GM23338 (cell line): ENCODE measurements around the gene CD93. TPM values are rescaled to one million over a fixed set of nuclear protein-coding genes. Genes with fewer than 3 reads are reported as not detected.

ENCODE experiments used
- ATAC-seq: fragments of 200-7000 bp; cut with Tn5 transposase; 3 replicates; pipeline ENCODE4 v1.9.1; 2020
- DNase-seq: peaks from one replicate; pipeline ENCODE4 v3.0.0-alpha.2; 2015; ENCODE audit warnings: low spot score
- H2AFZ ChIP-seq: fragments of 200-600 bp; sonication (generic); 2 replicates; pipeline ENCODE4 v1.8.0; 2016; ENCODE audit warnings: antibody characterized with exemption, mild to moderate bottlenecking, moderate library complexity
- H3F3A ChIP-seq: fragments of 200-600 bp; sonication (generic); replicated peaks from 2 replicates; pipeline ENCODE4 v1.8.0; 2017; ENCODE audit warnings: antibody characterized with exemption, mixed run types, low read depth
- H3K27ac ChIP-seq: fragments of 200-600 bp; sonication (generic); 2 replicates; pipeline ENCODE4 v1.6.1; 2016; ENCODE audit warnings: low read depth
- H3K27me3 ChIP-seq: fragments of 200-600 bp; sonication (generic); 2 replicates; pipeline ENCODE4 v1.8.0; 2016; ENCODE audit warnings: mild to moderate bottlenecking, mixed run types, moderate library complexity; ENCODE audit not compliant: insufficient read depth
- H3K36me3 ChIP-seq: fragments of 200-600 bp; sonication (generic); 2 replicates; pipeline ENCODE4 v1.8.0; 2016; ENCODE audit warnings: mild to moderate bottlenecking; ENCODE audit not compliant: insufficient read depth
- H3K4me1 ChIP-seq: fragments of 200-600 bp; sonication (generic); 2 replicates; pipeline ENCODE4 v1.8.0; 2016; ENCODE audit warnings: mild to moderate bottlenecking, moderate library complexity; ENCODE audit not compliant: insufficient read depth
- H3K4me2 ChIP-seq: fragments of 200-600 bp; sonication (generic); 2 replicates; pipeline ENCODE4 v1.7.1; 2017; ENCODE audit warnings: mixed run types
- H3K4me3 ChIP-seq: fragments of 200-600 bp; sonication (generic); 2 replicates; pipeline ENCODE4 v1.6.1; 2016; ENCODE audit warnings: mixed run types
- H3K79me2 ChIP-seq: fragments of 200-600 bp; sonication (generic); replicated peaks from 2 replicates; pipeline ENCODE4 v1.8.0; 2017; ENCODE audit warnings: mild to moderate bottlenecking; ENCODE audit not compliant: insufficient read depth
- H3K9me2 ChIP-seq: fragments of 200-600 bp; sonication (generic); 2 replicates; pipeline ENCODE4 v1.8.0; 2017; ENCODE audit not compliant: insufficient read depth
- H4K20me1 ChIP-seq: fragments of 200-600 bp; sonication (generic); replicated peaks from 2 replicates; pipeline ENCODE4 v1.8.0; 2017; ENCODE audit warnings: mild to moderate bottlenecking; ENCODE audit not compliant: insufficient read depth
- H3K27ac Mint-ChIP-seq: 2 replicates; pipeline ENCODE4 v1.8.0; 2020; ENCODE audit warnings: inconsistent platforms, mild to moderate bottlenecking, moderate library complexity, mixed read lengths
- H3K27me3 Mint-ChIP-seq: 3 replicates; pipeline ENCODE4 v1.8.0; 2022; ENCODE audit warnings: low read depth, mild to moderate bottlenecking, moderate library complexity, mixed read lengths, inconsistent platforms; ENCODE audit not compliant: insufficient read depth, poor library complexity
- H3K36me3 Mint-ChIP-seq: 3 replicates; pipeline ENCODE4 v1.8.0; 2021; ENCODE audit warnings: low read depth, mild to moderate bottlenecking, inconsistent platforms, moderate library complexity, mixed read lengths
- H3K4me1 Mint-ChIP-seq: 3 replicates; pipeline ENCODE4 v1.8.0; 2020; ENCODE audit warnings: mild to moderate bottlenecking, inconsistent platforms, mixed read lengths
- H3K4me3 Mint-ChIP-seq: 3 replicates; pipeline ENCODE4 v1.8.0; 2021; ENCODE audit warnings: moderate library complexity, mild to moderate bottlenecking, inconsistent platforms, mixed read lengths
- H3K9me3 Mint-ChIP-seq: 3 replicates; pipeline ENCODE4 v1.8.0; 2020; ENCODE audit warnings: moderate library complexity, mild to moderate bottlenecking, inconsistent platforms, mixed read lengths
- CREB1 ChIP-seq: fragments of 250-450 bp; sonication (Bioruptor Pico); IDR thresholded peaks from 2 replicates; pipeline ENCODE4 v1.5.0; 2020; ENCODE audit warnings: low read depth, mild to moderate bottlenecking, moderate library complexity
- CTCF ChIP-seq, 2 experiments: fragments of 200-600 bp in 1 of 2; sonication (generic) in 1 of 2; conservative IDR thresholded peaks; 2 replicates each; pipeline versions ENCODE4 v1.5.1 to v1.6.1; 2016 to 2017; ENCODE audit warnings: antibody characterized with exemption in 2 of 2, low read depth in 2 of 2, mild to moderate bottlenecking in 2 of 2, moderate library complexity in 1 of 2
- ETS1 ChIP-seq: IDR thresholded peaks from 2 replicates; pipeline ENCODE4 v1.6.1; 2016; ENCODE audit warnings: antibody characterized with exemption
- EZH2 ChIP-seq: fragments of 200-600 bp; sonication (generic); IDR thresholded peaks from one replicate; pipeline ENCODE4 v1.8.0; 2017; ENCODE audit warnings: antibody characterized with exemption, mild to moderate bottlenecking, low read depth; ENCODE audit not compliant: unreplicated experiment
- EZH2phosphoT487 ChIP-seq: fragments of 200-600 bp; sonication (generic); IDR thresholded peaks from one replicate; pipeline ENCODE4 v1.8.1; 2018; ENCODE audit warnings: antibody characterized with exemption; ENCODE audit not compliant: unreplicated experiment
- JUNB ChIP-seq: IDR thresholded peaks from one replicate; pipeline ENCODE4 v1.6.1; 2016; ENCODE audit warnings: antibody characterized with exemption; ENCODE audit not compliant: unreplicated experiment
- NANOG ChIP-seq: IDR thresholded peaks from 2 replicates; pipeline ENCODE4 v1.6.1; 2016; ENCODE audit warnings: antibody characterized with exemption, borderline replicate concordance
- POLR2AphosphoS5 ChIP-seq: IDR thresholded peaks from 2 replicates; pipeline ENCODE4 v1.6.1; 2016; ENCODE audit warnings: antibody characterized with exemption, low read depth
- REST ChIP-seq: IDR thresholded peaks from one replicate; pipeline ENCODE4 v1.6.1; 2018; ENCODE audit warnings: antibody characterized with exemption; ENCODE audit not compliant: unreplicated experiment
- STAT1 ChIP-seq: IDR thresholded peaks from one replicate; pipeline ENCODE4 v1.6.1; 2016; ENCODE audit warnings: antibody characterized with exemption; ENCODE audit not compliant: unreplicated experiment
- ZNF114 ChIP-seq: fragments of 250-450 bp; sonication (Bioruptor Pico); IDR thresholded peaks from 2 replicates; pipeline ENCODE4 v1.5.0; 2020; ENCODE audit warnings: mild to moderate bottlenecking, moderate library complexity
- ZNF331 ChIP-seq: fragments of 250-450 bp; sonication (Bioruptor Pico); IDR thresholded peaks from 2 replicates; pipeline ENCODE4 v1.5.0; 2020; ENCODE audit warnings: low read depth, mild to moderate bottlenecking, moderate library complexity
- ZNF462 ChIP-seq: fragments of 250-450 bp; sonication (Bioruptor Pico); IDR thresholded peaks from 2 replicates; pipeline ENCODE4 v1.5.0; 2020; ENCODE audit warnings: mild to moderate bottlenecking, moderate library complexity
- polyA plus RNA-seq: library from polyadenylated mRNA; unstranded; fragments of >200 nt; fragmentation: Nextera tagmentation; extraction: Ambion mirVana; gene quantifications from 2 replicates; pipeline ENCODE4 v1.2.1, GENCODE V29; 2016
- total RNA-seq: library from RNA; depleted of rRNA; stranded (reverse); fragments of >200 nt; shearing (Covaris generic); gene quantifications from 2 replicates; pipeline ENCODE4 v1.2.3, GENCODE V29; 2014

The CD93 gene
- total and polyA plus RNA-seq, 2 experiments from 2014 or later: 0.03 TPM; not detected in 1

- Mint-ChIP-seq H3K9me3 (no peaks in the 10 kb centered on the region), H3K36me3 (no peaks in the 10 kb centered on the region), H3K4me3 (no peak overlapping the region), H3K27ac (no peak overlapping the region), H3K27me3 (peaks cover 2% of the 10 kb centered on the region), H3K4me1 (peaks cover 4% of the 10 kb centered on the region; the same call in 1 of the 3 replicates)
- TF ChIP-seq REST (no peak), ZNF462 (CRISPR knock-in tag) (no peak), NANOG (no peak), STAT1 (no peak), ETS1 (no peak), EZH2 (no peak), EZH2phosphoT487 (no peak), ZNF331 (no peak), JUNB (no peak), ZNF114 (CRISPR knock-in tag) (no peak), CTCF (conservative IDR thresholded peaks at IDR 0.05; ENCODE audit: low read depth in 2 of 2) (no peak), CREB1 (CRISPR knock-in tag) (no peak), POLR2AphosphoS5 (no peak)
- H4K20me1 ChIP-seq: no peaks in the 10 kb centered on the region
- no peaks in the 10 kb centered on the region for H3K4me1 ChIP-seq
- no peak overlapping the region for H3K4me2 ChIP-seq
- no peaks in the 10 kb centered on the region for H3K9me2 ChIP-seq
- H2AFZ ChIP-seq: 0 out of 2 replicates have a peak overlapping the region, but pooled peaks have one; percentile 23
- H3K4me3 ChIP-seq: no peak overlapping the region
- no peak for ATAC-seq
- no peaks in the 10 kb centered on the region for H3K79me2 ChIP-seq
- no peaks in the 10 kb centered on the region for H3K27me3 ChIP-seq
- H3K36me3 ChIP-seq: no peaks in the 10 kb centered on the region
- DNase-seq: no peak
- H3F3A ChIP-seq: no peaks in the 10 kb centered on the region
- H3K27ac ChIP-seq: no peak overlapping the region
Observed at GRCh38 chr20:23130622-23131140, 44.6 kb upstream of the CD93 start.
